Heart right ventricle (tissue), 16 donors: ENCODE results near the gene CTBP2. TPM values are rescaled to one million over a fixed set of nuclear protein-coding genes. Genes with fewer than 3 reads are reported as not detected.

Experiments
- ATAC-seq, 8 donors: fragments of 200-7000 bp; cut with Tn5 transposase; one replicate each; pipeline ENCODE4 v1.9.1; 2020; ENCODE audit warnings: mild to moderate bottlenecking in 8 of 8, moderate library complexity in 8 of 8, moderate number of reproducible peaks in 1 of 8
- DNase-seq, 2 donors: peaks; one replicate each; pipeline ENCODE4 v3.0.0-alpha.2; 2020
- H3K27ac ChIP-seq, 10 donors: fragments of 200-600 bp; sonication (generic) in 2 of 10; one replicate each; pipeline versions ENCODE4 v1.5.0 to v1.8.0; 2020 to 2022; ENCODE audit warnings: mild to moderate bottlenecking in 3 of 10
- H3K27me3 ChIP-seq, 7 donors: fragments of 200-600 bp; one replicate each; pipeline ENCODE4 v1.8.0; 2021 to 2022; ENCODE audit warnings: mild to moderate bottlenecking in 2 of 7
- H3K36me3 ChIP-seq, 9 donors: fragments of 200-600 bp; sonication (generic) in 1 of 9; one replicate each; pipeline versions ENCODE4 v1.5.0 to v1.8.0; 2020 to 2022; ENCODE audit warnings: mild to moderate bottlenecking in 2 of 9
- H3K4me1 ChIP-seq, 9 donors: fragments of 200-600 bp; sonication (generic) in 1 of 9; one replicate each; pipeline versions ENCODE4 v1.5.0 to v1.8.0; 2020 to 2022; ENCODE audit warnings: mild to moderate bottlenecking in 4 of 9
- H3K4me3 ChIP-seq, 10 donors: fragments of 200-600 bp; sonication (generic) in 2 of 10; one replicate each; pipeline versions ENCODE4 v1.5.0 to v1.8.0; 2020 to 2022; ENCODE audit warnings: mild to moderate bottlenecking in 7 of 10, moderate library complexity in 2 of 10
- H3K9me3 ChIP-seq, 11 donors: fragments of 200-600 bp in 10 of 11; sonication (generic) in 2 of 11; one replicate each; pipeline versions ENCODE4 v1.5.0 to v1.8.0; 2013 to 2022; ENCODE audit warnings: mild to moderate bottlenecking in 2 of 11, control low read depth in 1 of 11, moderate library complexity in 1 of 11
- CTCF ChIP-seq, 9 donors: fragments of 200-600 bp; sonication (generic) in 2 of 9; IDR thresholded peaks; one replicate each; pipeline versions ENCODE4 v1.5.0 to v1.8.0; 2021 to 2022; ENCODE audit warnings: antibody characterized with exemption in 9 of 9, mild to moderate bottlenecking in 5 of 9, moderate library complexity in 1 of 9
- WGBS, 2 donors: extraction: QIAGEN DNeasy Blood & Tissue Kit; methylation state at CpG; one replicate each; pipeline ENCODE4 v1.1.7; 2013; ENCODE audit warnings: inconsistent platforms in 1 of 2; 5-methylcytosine and 5-hydroxymethylcytosine counted together
- intact Hi-C, 10 donors: fragments of 100-400 bp; cut with DNase I; formaldehyde crosslinking; loops; one replicate each; pipeline versions ENCODE4 v1.11.1 to v1.14.2; 2022
- polyA plus RNA-seq, 2 donors: library from polyadenylated mRNA; stranded (reverse); fragments of 200-250 nt; gene quantifications; one replicate each; pipeline ENCODE4 v1.2.3, GENCODE V29; 2013
- total RNA-seq, 10 donors: library from RNA; stranded (reverse); fragmentation: NEBNext Ultra II Directional in 3 of 10; extraction: Animal tissue kit (Norgen Biotek cat#: 25700) in 3 of 10; gene quantifications; one replicate each; pipeline versions ENCODE4 v1.2.1 to v1.2.4, GENCODE V29; 2021 to 2023
- donor health status: Arrhythmogenic right ventricular cardiomyopathy.
- donor health status: ischemic (EF 13 %, LVEDD 7.1; RV severe dilation, severe dysfunction).
- donor health status: healthy with polysubstance abuse.
- donor health status: DM: no; HTN: yes; CAD: no.
- donor health status: DM: no; HTN: no; CAD: no.
- donor health status: ischemic (EF 25% LVEDD 6.9; RV normal size, moderate dysfunction).
- donor health status: ischemic (EF 25% LVEDD 5.7; RV mildly dilated, moderate dysfunction).
- donor health status: healthy.
- donor health status: DM: yes; HTN: yes; CAD: no.
- donor health status: Ischemic cardiomyopathy.
- donor health status: ischemic (EF 35%, LVEDD 5.7; RV mildly dilated, moderate dysfunction).
- donor health status: nonischemic (EF 11% LVEDD 7.7; RV severe dilation, severe dysfunction).
- donor health status: DM: yes; HTN: yes; CAD: no.
- donor health status: PGD.
- donor health status: ischemic (EF 29% LVEDD 5.4; RV normal size, mild dysfunction).
- donor health status: nonischemic (EF 23%, LVEDD 6.1; RV moderate dilation, normal function).

The CTBP2 gene
- total and polyA plus RNA-seq, 12 donors = 14.7 to 36.2 (median 26.0) TPM

- no peak for TF ChIP-seq CTCF (IDR thresholded peaks at IDR 0.05)
- Histone ChIP-seq H3K4me3 (peak overlapping the region in 3 of 10 donors; percentile 0 to 18 (median 9)), H3K4me1 (peaks cover 19 to 77% (median 63%) of the 10 kb centered on the region in 9 donors), H3K27me3 (no peaks in the 10 kb centered on the region), H3K27ac (peak overlapping the region in 9 of 10 donors; percentile 31 to 75 (median 54)), H3K36me3 (peaks cover 0 to 8% (median 0%) of the 10 kb centered on the region in 9 donors), H3K9me3 (no peaks in the 10 kb centered on the region)
- intact Hi-C loops = no loop called here
- no peak for DNase-seq
- WGBS, 2 donors = 84 to 85% methylated on average over 21 of the region's 21 CpGs
- peak in 2 of 8 donors; percentile 4 to 14 for ATAC-seq
These were observed 66.2 kb downstream of the CTBP2 start for GRCh38 chr10:125093974-125094705.

GRCh38 chr10:125093199-125093973, 67.0 kb downstream of the CTBP2 start:
- peak overlapping the region; percentile 17 to 75 (median 53) for H3K27ac ChIP-seq
- DNase-seq (peak; percentile 56 to 66), ATAC-seq (peak; percentile 54 to 80 (median 73))
- H3K9me3 ChIP-seq = no peaks in the 10 kb centered on the region
- H3K36me3 ChIP-seq = peaks cover 0 to 12% (median 0%) of the 10 kb centered on the region in 9 donors
- 35 to 40% methylated on average over 17 of the region's 17 CpGs for WGBS, 2 donors
- peak overlapping the region in 5 of 10 donors; percentile 0 to 18 (median 6) for H3K4me3 ChIP-seq
- TF ChIP-seq CTCF (IDR thresholded peaks at IDR 0.05) = no peak
- intact Hi-C loops = no loop called here
- H3K4me1 ChIP-seq = peaks cover 19 to 76% (median 63%) of the 10 kb centered on the region in 9 donors
- no peaks in the 10 kb centered on the region for H3K27me3 ChIP-seq

- no peak for DNase-seq
- H3K36me3 ChIP-seq = peaks cover 0 to 17% (median 0%) of the 10 kb centered on the region in 9 donors
- ATAC-seq = peak in 2 of 8 donors; percentile 15 to 36
- no peak for TF ChIP-seq CTCF (IDR thresholded peaks at IDR 0.05)
- peaks cover 19 to 76% (median 63%) of the 10 kb centered on the region in 9 donors for H3K4me1 ChIP-seq
- intact Hi-C loops = no loop called here
- 91 to 97% methylated on average over 17 of the region's 17 CpGs for whole genome bisulfite sequencing, 2 donors
- no peaks in the 10 kb centered on the region for H3K9me3 ChIP-seq
- no peaks in the 10 kb centered on the region for H3K27me3 ChIP-seq
- no peak overlapping the region for H3K4me3 ChIP-seq
- H3K27ac ChIP-seq = peak overlapping the region in 8 of 10 donors; percentile 28 to 75 (median 58)
These were observed 67.8 kb downstream of the CTBP2 start for GRCh38 chr10:125092564-125093031.

- peak overlapping the region in 1 of 10 donors; percentile 66 for H3K27ac ChIP-seq
- TF ChIP-seq CTCF (IDR thresholded peaks at IDR 0.05) = no peak
- peaks cover 19 to 75% (median 63%) of the 10 kb centered on the region in 9 donors for H3K4me1 ChIP-seq
- peaks cover 0 to 23% (median 0%) of the 10 kb centered on the region in 9 donors for H3K36me3 ChIP-seq
- DNase-seq = no peak
- H3K27me3 ChIP-seq = no peaks in the 10 kb centered on the region
- no peak for ATAC-seq
- no peak overlapping the region for H3K4me3 ChIP-seq
- intact Hi-C loops = no loop called here
- H3K9me3 ChIP-seq = no peaks in the 10 kb centered on the region
These were observed 68.5 kb downstream of the CTBP2 start for GRCh38 chr10:125091891-125092290.
